ENCODE measurements around the gene CNTROB.
"Not testable (repeated sequence)": the region's sequence is repeated elsewhere in the genome, so short reads cannot be mapped to it uniquely, and the experiment has no call there.

CNTROB gene

GRCh38 chr17:7940034-7940433 lies 8.0 kb downstream of the CNTROB start:
- in situ Hi-C loops (cut with HindIII; ENCODE audit: low sequenced_read_pairs): loop anchor here (5.0 kb wide), 1 partner anchor 107 kb away; no protein-coding TSS in a partner anchor

GRCh38 chr17:7940743-7941142 lies 8.7 kb downstream of the CNTROB start:
- in situ Hi-C loops (cut with HindIII; ENCODE audit: low sequenced_read_pairs): loop anchor here (5.0 kb wide), 1 partner anchor 107 kb away; no protein-coding TSS in a partner anchor

GRCh38 chr17:7943291-7943690 lies 11.3 kb downstream of the CNTROB start:
- in situ Hi-C loops (cut with HindIII; ENCODE audit: low sequenced_read_pairs): loop anchor here (5.0 kb wide), 1 partner anchor 104 kb away; no protein-coding TSS in a partner anchor

GRCh38 chr17:7944326-7944725 lies 12.3 kb downstream of the CNTROB start:
- in situ Hi-C loops (cut with HindIII; ENCODE audit: low sequenced_read_pairs): loop anchor here (5.0 kb wide), 1 partner anchor 103 kb away; no protein-coding TSS in a partner anchor

- in situ Hi-C loops (cut with HindIII; ENCODE audit: low sequenced_read_pairs): no loop called here
These were observed 13.6 kb downstream of the CNTROB start for GRCh38 chr17:7945651-7946050.

- in situ Hi-C loops (cut with HindIII; ENCODE audit: low sequenced_read_pairs): no loop called here
These were observed 14.4 kb downstream of the CNTROB start for GRCh38 chr17:7946441-7946840.

- in situ Hi-C loops (cut with HindIII; ENCODE audit: low sequenced_read_pairs): no loop called here
These were observed 15.6 kb downstream of the CNTROB start for GRCh38 chr17:7947651-7948050.

GRCh38 chr17:7950578-7950977 lies 18.6 kb downstream of the CNTROB start:
- in situ Hi-C loops (cut with HindIII; ENCODE audit: low sequenced_read_pairs): no loop called here

GRCh38 chr17:7951143-7951792 lies 19.3 kb downstream of the CNTROB start:
- in situ Hi-C loops (cut with HindIII; ENCODE audit: low sequenced_read_pairs): no loop called here

GRCh38 chr17:7953266-7953665 lies 21.3 kb downstream of the CNTROB start:
- in situ Hi-C loops (cut with HindIII; ENCODE audit: low sequenced_read_pairs): not testable (repeated sequence)

GRCh38 chr17:7955414-7956227 lies 23.6 kb downstream of the CNTROB start:
- in situ Hi-C loops (cut with HindIII; ENCODE audit: low sequenced_read_pairs): no loop called here

- in situ Hi-C loops (cut with HindIII; ENCODE audit: low sequenced_read_pairs): no loop called here
These were observed 24.4 kb downstream of the CNTROB start for GRCh38 chr17:7956228-7956965.

GRCh38 chr17:7959503-7960253 lies 27.7 kb downstream of the CNTROB start:
- in situ Hi-C loops (cut with HindIII; ENCODE audit: low sequenced_read_pairs): no loop called here

- in situ Hi-C loops (cut with HindIII; ENCODE audit: low sequenced_read_pairs): no loop called here
These were observed 29.4 kb downstream of the CNTROB start for GRCh38 chr17:7961421-7961820.

GRCh38 chr17:7967751-7968150 lies 35.7 kb downstream of the CNTROB start:
- in situ Hi-C loops (cut with HindIII; ENCODE audit: low sequenced_read_pairs): no loop called here

- in situ Hi-C loops (cut with HindIII; ENCODE audit: low sequenced_read_pairs): no loop called here
These were observed 37.4 kb downstream of the CNTROB start for GRCh38 chr17:7969433-7969832.

GRCh38 chr17:7971651-7972050 lies 39.6 kb downstream of the CNTROB start:
- in situ Hi-C loops (cut with HindIII; ENCODE audit: low sequenced_read_pairs): loop anchor here (5.0 kb wide), 1 partner anchor 39 kb away; the partner anchor contains the start of genes CNTROB and TRAPPC1

GRCh38 chr17:7972131-7972785 lies 40.3 kb downstream of the CNTROB start:
- in situ Hi-C loops (cut with HindIII; ENCODE audit: low sequenced_read_pairs): loop anchor here (5.0 kb wide), 1 partner anchor 40 kb away; the partner anchor contains the start of genes CNTROB and TRAPPC1

GRCh38 chr17:7974638-7975131 lies 42.7 kb downstream of the CNTROB start:
- in situ Hi-C loops (cut with HindIII; ENCODE audit: low sequenced_read_pairs): loop anchor here (5.0 kb wide), 1 partner anchor 42 kb away; the partner anchor contains the start of genes CNTROB and TRAPPC1

- in situ Hi-C loops (cut with HindIII; ENCODE audit: low sequenced_read_pairs): no loop called here
These were observed 45.0 kb downstream of the CNTROB start for GRCh38 chr17:7977039-7977438.
